KOPT-K1 (cell line): ENCODE data around the gene NIPAL1.
"Not testable (repeated sequence)": the region's sequence is repeated elsewhere in the genome, so short reads cannot be mapped to it uniquely, and the experiment has no call there.

ENCODE experiments used
- H3K27ac ChIP-seq: fragments of 200-600 bp; sonication (generic); 2 replicates; pipeline ENCODE4 v1.5.1; 2016; ENCODE audit warnings: antibody characterized with exemption, mild to moderate bottlenecking, low read depth, low read length; ENCODE audit not compliant: poor library complexity, severe bottlenecking
- H3K36me3 ChIP-seq: fragments of 200-600 bp; sonication (generic); 2 replicates; pipeline ENCODE4 v1.5.1; 2017; ENCODE audit warnings: antibody characterized with exemption, mild to moderate bottlenecking, low read length, moderate library complexity; ENCODE audit not compliant: insufficient read depth
- H3K9me3 ChIP-seq: fragments of 200-600 bp; sonication (generic); 2 replicates; pipeline ENCODE4 v1.5.1; 2017; ENCODE audit warnings: antibody characterized with exemption, low read length, mild to moderate bottlenecking; ENCODE audit not compliant: insufficient read depth, poor library complexity, severe bottlenecking

NIPAL1 gene

DNA sequence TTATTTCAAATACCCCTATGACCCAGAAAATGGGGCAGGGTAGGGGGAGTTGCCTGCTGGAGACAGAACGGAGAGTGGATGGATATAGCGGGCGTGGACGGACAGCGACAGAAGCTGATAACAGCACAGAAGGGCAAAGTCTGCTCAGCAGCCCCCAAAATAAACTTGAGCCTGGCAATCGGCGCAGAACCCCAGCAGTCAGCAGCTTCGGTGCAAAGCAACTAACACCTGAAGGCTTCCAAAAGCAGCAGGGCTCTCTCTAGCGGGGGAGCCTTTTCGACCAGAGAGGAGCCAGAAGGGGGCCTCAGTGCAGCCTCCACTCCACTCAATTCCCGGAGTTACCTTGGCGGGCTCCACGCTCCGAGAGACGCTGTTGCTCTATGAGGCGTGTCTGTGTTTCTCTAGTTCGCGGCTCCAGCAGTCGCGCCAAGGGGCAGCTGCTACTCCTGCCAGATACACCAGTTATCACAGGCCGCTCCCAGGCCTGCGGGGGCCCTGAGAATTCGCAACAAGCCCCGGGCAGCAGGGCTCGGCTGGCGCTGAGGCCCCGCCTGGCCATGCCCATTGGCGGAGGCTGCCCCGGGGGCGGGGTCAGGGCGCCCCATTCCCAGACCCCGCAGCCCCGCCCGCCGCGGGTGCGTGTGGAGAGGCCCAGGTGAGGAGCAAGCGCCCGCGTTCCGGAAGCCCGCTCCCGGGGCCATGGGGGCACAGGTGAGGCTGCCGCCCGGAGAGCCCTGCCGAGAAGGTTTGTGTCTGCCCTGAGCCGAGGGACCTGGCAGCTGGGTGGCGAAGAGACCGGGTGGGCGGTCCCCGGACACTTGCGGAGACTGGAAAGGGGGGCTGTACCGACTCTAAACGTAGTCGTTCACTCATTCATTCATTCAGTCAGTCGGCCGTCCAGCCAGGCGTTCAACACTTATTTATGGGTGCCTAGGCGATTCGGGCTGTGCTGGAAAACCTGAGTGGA is at the start of gene NIPAL1, which contains the start of gene CNGA1:
Gene NIPAL1 (plus strand): TSS at position 632 of the 967 bp plus-strand sequence. CDS start 68 bp downstream, at position 700.
Gene CNGA1 (minus strand): TSS at position 541 of the 967 bp plus-strand sequence. CDS start 63,992 bp downstream, outside the sequence.
- Histone ChIP-seq H3K27ac (no peak within 1 kb of the TSS), H3K36me3 (no peaks in the 10 kb centered on the region), H3K9me3 (no peaks in the 10 kb centered on the region)

- Histone ChIP-seq H3K36me3 (no peaks in the 10 kb centered on the region), H3K27ac (no peak overlapping the region), H3K9me3 (no peaks in the 10 kb centered on the region)
Measured at GRCh38 chr4:47968847-47969246, 47.7 kb upstream of the NIPAL1 start.

- no peaks in the 10 kb centered on the region for H3K36me3 ChIP-seq
- no peak overlapping the region for H3K27ac ChIP-seq
- H3K9me3 ChIP-seq = no peaks in the 10 kb centered on the region
Measured at GRCh38 chr4:47972181-47972580, 44.4 kb upstream of the NIPAL1 start.

GRCh38 chr4:47972721-47973120 is 43.9 kb upstream of the NIPAL1 start:
- no peaks in the 10 kb centered on the region for H3K36me3 ChIP-seq
- no peak overlapping the region for H3K27ac ChIP-seq
- no peaks in the 10 kb centered on the region for H3K9me3 ChIP-seq

DNA sequence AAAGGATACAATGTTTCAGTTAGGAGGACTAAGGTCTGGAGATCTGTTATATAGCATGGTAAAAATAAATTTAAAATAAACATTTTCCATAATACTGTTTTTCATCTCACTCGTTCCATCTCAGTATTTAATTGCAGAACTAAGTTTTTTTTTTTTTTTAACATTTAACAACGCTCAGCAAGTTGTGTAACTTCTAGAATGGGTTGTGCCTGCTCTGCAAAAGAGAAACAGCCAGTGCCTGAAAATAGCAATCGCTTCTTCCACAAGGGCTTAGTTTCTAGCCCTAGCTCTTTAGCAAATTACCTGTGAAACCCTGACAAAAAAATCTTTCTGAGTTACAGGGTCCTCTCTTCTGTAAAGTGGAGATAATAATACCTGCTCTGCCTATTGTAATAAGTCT is 42.0 kb upstream of the NIPAL1 start:
- H3K36me3 ChIP-seq = no peaks in the 10 kb centered on the region
- H3K9me3 ChIP-seq = no peaks in the 10 kb centered on the region
- H3K27ac ChIP-seq = no peak overlapping the region

DNA sequence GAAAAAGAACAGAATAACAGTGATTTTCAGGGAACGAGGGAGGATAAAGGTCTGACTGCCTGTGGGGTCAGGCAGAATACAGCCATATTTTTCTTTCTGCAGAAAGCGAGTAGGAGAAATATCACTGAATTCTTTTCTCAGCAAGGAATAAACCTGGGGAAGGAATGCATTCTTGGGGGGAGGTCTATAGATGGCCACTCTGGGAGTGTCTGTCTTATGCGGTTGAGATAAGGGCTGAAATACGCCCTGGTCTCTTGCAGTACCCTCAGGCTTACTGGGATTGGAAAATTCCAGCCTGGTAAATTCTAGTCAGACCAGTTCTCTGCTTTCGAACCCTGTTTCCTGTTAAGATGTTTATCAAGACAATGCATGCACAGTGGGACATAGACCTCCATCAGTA is 26.4 kb upstream of the NIPAL1 start:
- H3K27ac ChIP-seq = no peak overlapping the region
- no peaks in the 10 kb centered on the region for H3K36me3 ChIP-seq
- peaks cover 9% of the 10 kb centered on the region for H3K9me3 ChIP-seq

DNA sequence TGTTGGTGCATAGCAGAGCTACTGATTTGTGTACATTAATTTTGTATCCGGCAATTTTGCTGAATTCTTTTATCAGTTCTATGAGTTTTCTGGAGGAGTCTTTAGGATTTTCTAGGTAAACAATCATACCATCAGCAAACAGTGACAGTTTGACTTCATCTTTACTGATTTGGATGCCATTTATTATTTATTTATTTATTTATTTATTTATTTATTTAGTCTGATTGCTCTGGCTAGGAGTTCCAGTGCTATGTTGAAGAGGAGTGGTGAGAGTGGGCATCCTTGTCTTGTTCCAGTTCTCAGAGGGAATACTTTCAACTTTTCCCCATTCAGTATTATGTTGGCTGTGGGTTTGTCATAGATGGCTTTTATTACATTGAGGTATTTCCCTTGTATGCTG is 24.1 kb upstream of the NIPAL1 start:
- not testable (repeated sequence) for H3K27ac ChIP-seq, H3K36me3 ChIP-seq, H3K9me3 ChIP-seq

- Histone ChIP-seq H3K36me3 (no peaks in the 10 kb centered on the region), H3K27ac (no peak overlapping the region), H3K9me3 (peaks cover 20% of the 10 kb centered on the region)
Measured at GRCh38 chr4:47996021-47996420, 20.6 kb upstream of the NIPAL1 start.

DNA sequence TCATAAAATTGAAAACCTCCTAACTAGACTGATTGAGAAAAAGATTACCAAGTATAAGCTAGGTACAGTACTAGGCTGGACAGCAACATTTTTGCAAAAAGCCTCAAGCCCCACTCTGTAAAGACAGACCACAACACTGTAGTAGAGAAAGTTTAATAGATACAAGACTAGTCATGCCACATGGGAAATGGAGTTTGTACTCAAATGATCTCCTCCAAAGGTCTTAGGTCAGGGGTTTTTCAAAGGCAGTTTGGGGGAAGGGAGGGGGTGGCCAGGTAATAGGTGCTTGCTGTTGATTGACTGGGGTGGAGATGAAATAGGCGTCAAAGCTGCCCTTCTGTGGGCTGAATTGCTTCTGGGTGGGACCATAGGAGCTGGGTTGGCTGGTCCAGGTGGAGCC is 14.3 kb upstream of the NIPAL1 start:
- no peaks in the 10 kb centered on the region for H3K36me3 ChIP-seq
- peaks cover 44% of the 10 kb centered on the region for H3K9me3 ChIP-seq
- no peak overlapping the region for H3K27ac ChIP-seq

GRCh38 chr4:48003568-48003967 is 13.0 kb upstream of the NIPAL1 start:
- H3K9me3 ChIP-seq = peaks cover 45% of the 10 kb centered on the region
- H3K36me3 ChIP-seq = not testable (repeated sequence)

DNA sequence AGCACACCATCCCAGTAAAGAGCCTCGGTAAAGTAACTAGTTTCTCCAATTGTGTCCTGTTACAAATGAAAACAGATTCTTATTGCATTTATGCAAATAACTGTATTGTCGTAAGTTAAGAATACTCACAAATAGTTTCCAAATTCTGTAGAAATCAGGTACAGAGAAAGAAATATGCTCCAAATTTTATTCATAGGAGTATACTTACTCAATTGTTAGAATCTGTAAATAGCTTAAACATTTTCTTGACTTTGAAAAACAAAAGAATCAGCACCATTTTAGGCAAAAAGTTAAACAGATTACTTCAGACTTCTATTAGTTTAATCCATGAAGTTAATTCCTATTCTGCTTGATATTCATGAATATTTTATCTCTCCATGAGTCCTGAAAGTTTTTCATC is 10.8 kb upstream of the NIPAL1 start:
- H3K9me3 ChIP-seq = peaks cover 48% of the 10 kb centered on the region

More at GRCh38 chr4:48003568-48003967, 13.0 kb upstream of the NIPAL1 start:
- H3K27ac ChIP-seq = not testable (repeated sequence)

DNA sequence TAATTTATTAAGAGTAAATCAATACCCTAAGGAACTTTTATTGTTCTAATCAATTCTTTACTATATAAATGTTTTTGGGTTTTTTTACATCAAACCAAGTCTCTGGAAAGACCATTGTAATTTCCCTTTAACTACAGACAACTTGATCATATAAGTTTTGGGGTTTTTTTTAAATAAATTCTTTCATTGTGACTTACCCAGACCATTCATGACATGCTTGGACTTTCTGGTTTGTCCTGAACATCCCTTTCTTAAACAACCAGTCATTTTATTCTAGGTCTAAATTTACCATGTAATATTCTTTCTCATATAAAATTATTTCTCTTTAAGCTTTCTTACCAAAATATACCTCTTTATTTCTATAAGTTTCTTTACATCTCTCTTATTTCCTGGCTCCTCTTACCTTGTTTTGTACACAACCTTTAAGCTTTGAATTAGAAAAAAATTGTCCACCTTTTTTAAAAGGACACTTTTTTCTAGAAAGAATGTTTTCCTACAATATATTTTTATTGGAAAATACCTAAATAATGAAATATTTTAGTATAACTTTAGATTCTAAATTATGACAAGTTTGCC is 8.5 kb upstream of the NIPAL1 start:
- H3K36me3 ChIP-seq = no peaks in the 10 kb centered on the region
- H3K27ac ChIP-seq = no peak overlapping the region
- H3K9me3 ChIP-seq = peaks cover 48% of the 10 kb centered on the region

More for the DNA sequence above, 10.8 kb upstream of the NIPAL1 start:
- H3K27ac ChIP-seq = no peak overlapping the region
- H3K36me3 ChIP-seq = no peaks in the 10 kb centered on the region

DNA sequence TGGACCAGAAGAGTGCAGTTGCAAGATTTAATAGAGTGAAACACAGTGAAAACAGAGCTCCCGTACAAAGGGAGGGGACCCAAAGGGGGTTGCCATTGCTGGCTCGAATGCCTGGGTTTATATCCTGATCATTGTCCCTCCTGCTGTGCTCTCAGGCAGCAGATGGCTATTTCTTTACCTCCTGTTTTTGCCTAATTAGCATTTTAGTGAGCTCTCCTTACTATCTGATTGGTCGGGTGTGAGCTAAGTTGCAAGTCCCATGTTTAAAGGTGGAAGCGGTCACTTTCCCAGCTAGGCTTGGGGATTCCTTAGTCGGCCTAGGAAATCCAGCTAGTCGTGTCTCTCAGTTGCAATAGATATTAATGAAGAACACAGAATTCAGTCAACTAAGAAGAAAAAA is 5.7 kb upstream of the NIPAL1 start:
- H3K9me3 ChIP-seq = peaks cover 38% of the 10 kb centered on the region
- not testable (repeated sequence) for H3K36me3 ChIP-seq, H3K27ac ChIP-seq

- H3K9me3 ChIP-seq = peaks cover 30% of the 10 kb centered on the region
- no peak overlapping the region for H3K27ac ChIP-seq
Measured at GRCh38 chr4:48011722-48012121, 4.8 kb upstream of the NIPAL1 start.

GRCh38 chr4:48012824-48013223 is 3.7 kb upstream of the NIPAL1 start:
- Histone ChIP-seq H3K9me3 (peaks cover 19% of the 10 kb centered on the region), H3K27ac (no peak overlapping the region), H3K36me3 (no peaks in the 10 kb centered on the region)

More at GRCh38 chr4:48011722-48012121, 4.8 kb upstream of the NIPAL1 start:
- H3K36me3 ChIP-seq = no peaks in the 10 kb centered on the region
